Measurements from ENCODE around the gene ORM1.

ORM1 gene

DNA sequence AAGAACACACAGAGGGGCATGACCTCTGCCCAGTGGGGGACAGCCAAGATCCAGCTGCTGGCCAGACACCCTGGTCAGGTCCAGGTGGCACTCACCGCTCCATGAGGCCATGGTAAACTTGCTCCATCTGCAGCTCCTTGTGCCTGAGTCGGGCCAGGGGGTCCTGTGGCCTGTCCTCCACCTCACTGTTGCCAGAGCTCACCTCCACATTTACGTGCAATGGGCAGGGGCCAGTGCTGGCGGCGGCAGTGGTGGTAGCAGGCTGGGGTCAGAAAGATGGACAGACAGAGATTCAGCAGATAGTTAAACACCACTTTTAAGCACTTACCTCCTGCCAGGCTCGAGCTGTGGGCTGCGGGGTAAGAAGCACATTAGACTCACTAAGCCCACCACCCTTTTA lies 36.9 kb downstream of the ORM1 start:
- Histone ChIP-seq H3K36me3 (ENCODE audit: control insufficient read depth in 2 of 2, insufficient read depth in 2 of 2, low read length in 2 of 2) (peaks cover 67 to 76% of the 10 kb centered on the region in 2 donors), H3K9ac (ENCODE audit: low read length in 2 of 2) (no peak overlapping the region), H3K4me3 (ENCODE audit: low read length in 2 of 2) (no peak overlapping the region), H3K27ac (ENCODE audit: low read length) (no peak overlapping the region), H3K4me1 (ENCODE audit: control insufficient read depth, insufficient read depth, low read length) (peaks cover 10% of the 10 kb centered on the region), H3K27me3 (ENCODE audit: control insufficient read depth in 1 of 2, insufficient read depth in 2 of 2, low read length in 2 of 2) (no peaks in the 10 kb centered on the region), H3K9me3 (ENCODE audit: control insufficient read depth in 2 of 2, low read length in 2 of 2) (no peaks in the 10 kb centered on the region)

DNA sequence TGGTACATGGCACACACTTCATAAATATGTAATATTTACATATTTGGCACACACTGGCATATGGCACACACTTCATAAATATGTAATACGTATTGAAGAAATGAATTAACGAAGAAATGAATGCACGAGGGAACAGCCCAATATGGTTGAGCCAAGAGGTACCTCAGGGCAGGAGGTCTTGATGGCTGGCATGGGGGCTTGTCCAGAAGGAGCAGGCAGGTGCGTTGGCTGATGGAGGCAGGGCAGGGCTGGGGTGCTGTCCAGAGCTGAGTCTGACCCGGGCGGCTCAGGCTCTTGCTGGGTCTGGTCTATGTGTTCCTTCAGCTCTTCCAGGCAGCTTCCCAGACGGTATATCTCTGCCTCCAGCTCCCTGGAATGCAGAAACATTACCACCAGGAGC lies 38.6 kb downstream of the ORM1 start:
- Histone ChIP-seq H3K27me3 (ENCODE audit: control insufficient read depth in 1 of 2, insufficient read depth in 2 of 2, low read length in 2 of 2) (no peaks in the 10 kb centered on the region), H3K4me3 (ENCODE audit: low read length in 2 of 2) (no peak overlapping the region), H3K4me1 (ENCODE audit: control insufficient read depth, insufficient read depth, low read length) (peaks cover 6% of the 10 kb centered on the region), H3K9me3 (ENCODE audit: control insufficient read depth in 2 of 2, low read length in 2 of 2) (no peaks in the 10 kb centered on the region), H3K36me3 (ENCODE audit: control insufficient read depth in 2 of 2, insufficient read depth in 2 of 2, low read length in 2 of 2) (peaks cover 64 to 72% of the 10 kb centered on the region in 2 donors), H3K9ac (ENCODE audit: low read length in 2 of 2) (no peak overlapping the region), H3K27ac (ENCODE audit: low read length) (no peak overlapping the region)

DNA sequence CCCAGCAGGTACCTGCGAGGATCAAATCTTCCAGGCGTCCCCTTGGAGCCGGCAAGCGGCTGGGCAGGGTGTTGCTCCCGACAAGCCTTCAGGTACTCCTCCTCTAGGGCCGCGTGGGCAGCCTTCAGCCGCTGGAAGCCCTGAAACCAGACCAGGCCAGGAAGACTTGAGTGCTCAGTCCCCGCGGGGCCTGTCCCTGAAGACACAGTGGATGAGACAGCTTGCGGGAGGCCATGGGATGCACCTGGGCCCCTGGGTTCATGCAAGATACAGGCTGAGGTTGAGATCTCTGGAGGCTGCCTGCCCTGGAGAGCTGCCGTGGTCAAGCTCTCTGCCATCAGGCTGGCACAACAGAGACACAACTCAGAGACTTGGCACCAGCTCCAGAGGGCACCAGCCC lies 39.5 kb downstream of the ORM1 start:
- no peaks in the 10 kb centered on the region for H3K4me1 ChIP-seq (ENCODE audit: control insufficient read depth, insufficient read depth, low read length)
- H3K27ac ChIP-seq (ENCODE audit: low read length), result no peak overlapping the region
- peaks cover 62 to 68% of the 10 kb centered on the region in 2 donors for H3K36me3 ChIP-seq (ENCODE audit: control insufficient read depth in 2 of 2, insufficient read depth in 2 of 2, low read length in 2 of 2)
- H3K9me3 ChIP-seq (ENCODE audit: control insufficient read depth in 2 of 2, low read length in 2 of 2), result no peaks in the 10 kb centered on the region
- H3K27me3 ChIP-seq (ENCODE audit: control insufficient read depth in 1 of 2, insufficient read depth in 2 of 2, low read length in 2 of 2), result no peaks in the 10 kb centered on the region
- H3K9ac ChIP-seq (ENCODE audit: low read length in 2 of 2), result no peak overlapping the region
- H3K4me3 ChIP-seq (ENCODE audit: low read length in 2 of 2), result no peak overlapping the region

DNA sequence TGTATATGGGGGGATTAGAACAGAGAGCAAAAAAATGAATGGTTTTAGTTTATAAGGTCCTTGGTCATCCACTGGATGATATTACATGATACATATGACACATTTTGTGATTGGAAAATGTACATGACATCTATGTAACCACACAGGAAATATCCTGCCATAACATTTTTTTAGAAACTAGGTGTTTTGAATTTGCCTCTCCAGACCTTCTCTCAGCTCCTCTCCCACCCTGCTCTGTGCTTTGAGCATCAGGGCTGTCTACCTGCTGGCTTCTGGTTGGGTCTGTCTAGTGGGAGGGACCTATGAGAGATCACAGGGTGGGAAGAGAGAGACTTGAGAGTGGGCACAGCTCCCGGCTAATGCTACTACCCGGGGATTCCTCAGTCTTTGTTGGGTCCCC lies 40.5 kb downstream of the ORM1 start:
- H3K9me3 ChIP-seq (ENCODE audit: control insufficient read depth in 2 of 2, low read length in 2 of 2), result no peaks in the 10 kb centered on the region

DNA sequence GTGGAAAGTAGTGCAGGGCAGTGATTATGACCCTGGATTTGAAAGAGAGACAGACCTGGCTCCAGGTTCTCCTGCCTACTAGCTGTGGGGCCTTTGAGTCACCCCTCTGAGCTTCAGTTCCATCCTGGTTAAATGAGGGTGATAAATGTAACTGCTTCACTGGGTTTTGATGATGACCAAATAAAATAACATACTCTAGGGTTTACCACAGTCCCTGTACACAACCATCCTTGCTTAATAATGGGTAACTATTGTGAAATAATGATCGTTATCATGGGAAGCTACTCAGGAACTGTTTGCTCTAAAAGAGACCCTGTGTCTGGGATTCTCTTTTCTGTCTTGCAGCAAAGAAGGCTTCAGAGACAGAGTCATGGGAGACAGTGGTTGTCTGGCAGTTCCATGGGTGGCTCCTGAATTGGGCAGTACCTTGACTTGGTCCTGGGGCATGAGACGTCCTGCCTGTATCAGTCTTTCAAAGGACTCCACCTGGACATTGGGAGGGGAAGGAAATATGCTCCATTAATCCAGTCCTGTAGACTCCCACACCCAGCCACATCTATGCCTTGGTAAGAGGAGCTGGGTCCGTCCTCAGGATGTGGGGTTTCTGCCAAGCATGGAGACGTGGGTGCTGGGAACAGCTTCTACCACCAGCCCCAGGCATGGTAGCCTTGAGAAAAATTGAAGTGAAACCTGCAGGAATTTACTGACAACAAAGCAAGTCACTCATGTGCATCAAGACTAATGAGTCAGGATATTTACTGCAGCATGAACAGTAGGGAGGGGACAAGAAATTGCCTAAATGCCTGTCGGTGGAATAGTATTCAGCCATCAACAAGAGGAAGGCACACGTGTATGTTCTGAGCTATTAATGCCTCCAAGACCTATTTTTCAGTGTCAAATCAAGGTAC lies 41.5 kb downstream of the ORM1 start:
- peaks cover 65 to 67% of the 10 kb centered on the region in 2 donors for H3K36me3 ChIP-seq (ENCODE audit: control insufficient read depth in 2 of 2, insufficient read depth in 2 of 2, low read length in 2 of 2)
- no peak overlapping the region for H3K27ac ChIP-seq (ENCODE audit: low read length)
- no peaks in the 10 kb centered on the region for H3K9me3 ChIP-seq (ENCODE audit: control insufficient read depth in 2 of 2, low read length in 2 of 2)
- H3K4me1 ChIP-seq (ENCODE audit: control insufficient read depth, insufficient read depth, low read length), result no peaks in the 10 kb centered on the region
- no peaks in the 10 kb centered on the region for H3K27me3 ChIP-seq (ENCODE audit: control insufficient read depth in 1 of 2, insufficient read depth in 2 of 2, low read length in 2 of 2)
- H3K9ac ChIP-seq (ENCODE audit: low read length in 2 of 2), result no peak overlapping the region
- H3K4me3 ChIP-seq (ENCODE audit: low read length in 2 of 2), result no peak overlapping the region

More for the DNA sequence above, 40.5 kb downstream of the ORM1 start:
- no peaks in the 10 kb centered on the region for H3K4me1 ChIP-seq (ENCODE audit: control insufficient read depth, insufficient read depth, low read length)
- H3K27me3 ChIP-seq (ENCODE audit: control insufficient read depth in 1 of 2, insufficient read depth in 2 of 2, low read length in 2 of 2), result no peaks in the 10 kb centered on the region
- H3K36me3 ChIP-seq (ENCODE audit: control insufficient read depth in 2 of 2, insufficient read depth in 2 of 2, low read length in 2 of 2), result peaks cover 67 to 68% of the 10 kb centered on the region in 2 donors
- H3K4me3 ChIP-seq (ENCODE audit: low read length in 2 of 2), result no peak overlapping the region
- H3K27ac ChIP-seq (ENCODE audit: low read length), result no peak overlapping the region
- no peak overlapping the region for H3K9ac ChIP-seq (ENCODE audit: low read length in 2 of 2)

DNA sequence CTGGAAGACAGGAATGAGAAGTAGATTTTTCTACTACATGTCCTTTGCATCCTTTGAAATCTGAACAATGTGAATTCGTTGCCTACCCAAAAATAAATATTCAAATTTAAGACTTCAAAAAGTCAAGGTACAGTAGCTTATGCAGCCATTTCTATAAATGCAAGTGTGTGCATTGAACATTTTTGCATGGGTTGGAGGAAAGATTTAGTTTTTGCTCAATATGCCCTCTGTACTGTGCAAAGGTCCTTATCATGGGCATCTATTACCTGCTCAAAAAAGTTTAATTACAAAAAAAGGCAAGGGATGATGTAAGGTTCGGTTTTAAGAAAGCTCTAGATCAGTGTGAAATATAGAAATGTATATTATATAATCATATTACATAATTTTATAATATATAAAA lies 42.3 kb downstream of the ORM1 start:
- no peak overlapping the region for H3K27ac ChIP-seq (ENCODE audit: low read length)
- H3K9ac ChIP-seq (ENCODE audit: low read length in 2 of 2), result no peak overlapping the region
- no peaks in the 10 kb centered on the region for H3K9me3 ChIP-seq (ENCODE audit: control insufficient read depth in 2 of 2, low read length in 2 of 2)
- H3K36me3 ChIP-seq (ENCODE audit: control insufficient read depth in 2 of 2, insufficient read depth in 2 of 2, low read length in 2 of 2), result peaks cover 59 to 61% of the 10 kb centered on the region in 2 donors
- no peaks in the 10 kb centered on the region for H3K27me3 ChIP-seq (ENCODE audit: control insufficient read depth in 1 of 2, insufficient read depth in 2 of 2, low read length in 2 of 2)
- no peaks in the 10 kb centered on the region for H3K4me1 ChIP-seq (ENCODE audit: control insufficient read depth, insufficient read depth, low read length)
- H3K4me3 ChIP-seq (ENCODE audit: low read length in 2 of 2), result no peak overlapping the region

DNA sequence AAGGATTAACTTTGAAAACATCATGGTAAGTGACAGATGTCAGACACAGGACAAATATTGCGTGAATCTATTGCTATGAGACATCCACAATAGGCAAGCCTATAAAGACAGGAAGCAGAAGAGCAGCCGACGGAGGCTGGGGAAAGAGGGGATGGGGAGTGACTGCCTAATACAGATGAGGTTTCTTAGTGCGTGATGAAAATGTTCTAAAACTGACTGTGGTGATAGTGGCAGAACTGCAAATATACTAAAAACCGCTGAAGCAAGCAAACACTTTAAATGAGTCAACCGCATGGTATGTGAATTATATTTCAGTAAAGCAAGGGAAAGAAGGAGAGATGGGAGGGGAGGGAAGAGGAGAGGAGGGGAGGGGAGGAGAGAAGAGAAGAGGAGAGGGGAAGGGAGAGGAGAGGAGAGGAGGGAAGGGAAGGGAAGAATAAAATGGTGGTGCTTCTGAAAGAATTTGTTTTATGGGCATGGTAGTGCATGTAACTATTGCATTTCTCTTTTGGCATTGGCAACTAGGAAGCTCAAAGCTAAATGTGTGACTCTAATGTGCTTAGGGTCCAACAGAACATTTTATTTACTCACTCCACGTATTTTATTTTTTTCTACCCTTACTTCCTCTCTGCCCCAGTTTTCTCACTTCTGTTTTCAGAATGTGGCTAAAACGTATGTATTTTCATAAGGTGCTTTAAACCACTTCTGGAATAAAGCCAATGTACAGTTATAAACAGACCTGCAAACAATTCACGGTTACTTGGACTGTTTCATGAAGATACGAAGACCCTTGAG lies 43.6 kb downstream of the ORM1 start:
- Histone ChIP-seq H3K9ac (ENCODE audit: low read length in 2 of 2) (no peak overlapping the region), H3K4me3 (ENCODE audit: low read length in 2 of 2) (no peak overlapping the region), H3K36me3 (ENCODE audit: control insufficient read depth in 2 of 2, insufficient read depth in 2 of 2, low read length in 2 of 2) (peaks cover 46 to 50% of the 10 kb centered on the region in 2 donors), H3K27me3 (ENCODE audit: control insufficient read depth in 1 of 2, insufficient read depth in 2 of 2, low read length in 2 of 2) (no peaks in the 10 kb centered on the region), H3K27ac (ENCODE audit: low read length) (no peak overlapping the region), H3K9me3 (ENCODE audit: control insufficient read depth in 2 of 2, low read length in 2 of 2) (no peaks in the 10 kb centered on the region), H3K4me1 (ENCODE audit: control insufficient read depth, insufficient read depth, low read length) (no peaks in the 10 kb centered on the region)

DNA sequence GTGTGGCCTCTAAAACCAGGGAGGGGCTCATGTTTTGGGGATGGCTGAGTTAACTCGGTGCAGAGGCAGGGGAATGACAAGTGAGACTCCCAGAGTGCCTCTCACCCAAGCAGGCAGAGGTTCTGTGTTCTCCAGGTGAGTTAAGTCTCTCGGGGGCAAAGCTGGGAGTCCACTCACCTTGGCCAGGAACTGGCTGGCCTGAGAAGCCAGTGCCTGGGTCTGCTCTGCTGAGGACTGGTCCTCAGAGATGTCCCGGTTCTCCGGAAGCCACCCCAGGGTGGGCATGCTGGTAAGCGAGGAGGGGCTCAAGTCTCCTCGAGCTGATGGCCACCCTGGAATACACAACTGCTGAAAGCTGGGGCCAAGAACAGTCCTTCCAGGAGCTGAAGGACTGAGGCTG lies 44.5 kb downstream of the ORM1 start:
- Histone ChIP-seq H3K27me3 (ENCODE audit: control insufficient read depth in 1 of 2, insufficient read depth in 2 of 2, low read length in 2 of 2) (no peaks in the 10 kb centered on the region), H3K4me3 (ENCODE audit: low read length in 2 of 2) (no peak overlapping the region), H3K4me1 (ENCODE audit: control insufficient read depth, insufficient read depth, low read length) (peaks cover 3% of the 10 kb centered on the region), H3K36me3 (ENCODE audit: control insufficient read depth in 2 of 2, insufficient read depth in 2 of 2, low read length in 2 of 2) (peaks cover 40 to 42% of the 10 kb centered on the region in 2 donors), H3K27ac (ENCODE audit: low read length) (no peak overlapping the region), H3K9me3 (ENCODE audit: control insufficient read depth in 2 of 2, low read length in 2 of 2) (no peaks in the 10 kb centered on the region), H3K9ac (ENCODE audit: low read length in 2 of 2) (no peak overlapping the region)

DNA sequence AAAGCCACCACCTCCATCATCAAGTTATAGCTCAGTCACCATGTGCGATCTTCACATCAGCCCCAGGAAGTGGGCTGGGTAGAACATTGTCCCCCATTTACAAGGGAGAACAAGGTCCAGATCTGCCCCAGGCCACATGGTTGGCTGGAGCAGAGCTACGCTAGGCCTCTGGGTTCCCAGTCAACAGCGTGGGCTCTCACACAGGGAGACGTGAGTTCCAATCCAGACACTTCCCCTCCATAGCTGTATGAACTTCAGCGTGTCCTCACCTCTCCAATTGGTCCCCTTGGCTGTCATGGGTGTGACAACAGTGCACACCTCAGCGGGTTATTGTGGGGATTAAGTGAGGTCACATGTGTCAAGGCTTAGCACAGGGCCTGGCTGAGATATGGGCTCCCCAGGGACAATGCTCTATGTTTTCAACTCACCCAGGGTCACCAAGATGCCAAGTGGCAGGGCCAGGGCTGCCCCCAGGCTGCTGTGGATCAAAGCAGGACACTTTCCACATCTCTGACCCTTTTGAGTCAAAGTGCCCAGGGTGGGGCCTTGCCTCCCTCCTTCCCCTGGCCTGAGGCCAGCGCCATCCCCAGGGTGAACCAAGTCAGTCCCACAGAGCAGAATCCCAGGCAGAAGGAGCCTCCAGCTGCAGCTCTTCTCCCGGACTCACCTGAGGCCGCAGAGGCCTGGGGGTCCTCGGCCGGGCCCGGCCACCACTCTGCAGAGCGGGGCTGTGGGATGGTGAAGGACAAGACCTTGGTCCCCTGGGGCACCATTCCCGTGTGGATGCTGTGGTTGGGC lies 45.1 kb downstream of the ORM1 start:
- Histone ChIP-seq H3K27ac (ENCODE audit: low read length) (no peak overlapping the region), H3K36me3 (ENCODE audit: control insufficient read depth in 2 of 2, insufficient read depth in 2 of 2, low read length in 2 of 2) (peaks cover 39% of the 10 kb centered on the region in 2 donors), H3K4me3 (ENCODE audit: low read length in 2 of 2) (no peak overlapping the region), H3K4me1 (ENCODE audit: control insufficient read depth, insufficient read depth, low read length) (peaks cover 7% of the 10 kb centered on the region), H3K9me3 (ENCODE audit: control insufficient read depth in 2 of 2, low read length in 2 of 2) (no peaks in the 10 kb centered on the region), H3K27me3 (ENCODE audit: control insufficient read depth in 1 of 2, insufficient read depth in 2 of 2, low read length in 2 of 2) (no peaks in the 10 kb centered on the region), H3K9ac (ENCODE audit: low read length in 2 of 2) (no peak overlapping the region)
